Right forelimb (tissue), 1 donor: Measurements from ENCODE around the gene SLC17A4.

Experiments
- DNase-seq: peaks from one replicate; pipeline ENCODE4 v3.0.0-alpha.2; 2018

SLC17A4 gene

GRCh38 chr6:25750906-25751305 lies 3.6 kb upstream of the SLC17A4 start:
- no peak for DNase-seq

GRCh38 chr6:25753079-25753478 lies 1.5 kb upstream of the SLC17A4 start:
- DNase-seq: no peak

- no peak for DNase-seq
These were observed 941 bp downstream of the SLC17A4 start for GRCh38 chr6:25755483-25755882.

GRCh38 chr6:25756382-25757363 lies 2.1 kb downstream of the SLC17A4 start:
- no peak for DNase-seq

- DNase-seq: no peak
These were observed 3.5 kb downstream of the SLC17A4 start for GRCh38 chr6:25757936-25758642.

- DNase-seq: no peak
These were observed 10.1 kb downstream of the SLC17A4 start for GRCh38 chr6:25764611-25765010.

- DNase-seq: no peak
These were observed 14.0 kb downstream of the SLC17A4 start for GRCh38 chr6:25768566-25768965.

- DNase-seq: no peak
These were observed 15.4 kb downstream of the SLC17A4 start for GRCh38 chr6:25769983-25770382.

GRCh38 chr6:25774120-25774715 lies 19.7 kb downstream of the SLC17A4 start:
- no peak for DNase-seq

- no peak for DNase-seq
These were observed 22.5 kb downstream of the SLC17A4 start for GRCh38 chr6:25777031-25777430.

GRCh38 chr6:25777856-25778649 lies 23.5 kb downstream of the SLC17A4 start:
- DNase-seq: no peak

GRCh38 chr6:25781134-25781533 lies 26.6 kb downstream of the SLC17A4 start:
- no peak for DNase-seq

GRCh38 chr6:25787428-25787827 lies 32.9 kb downstream of the SLC17A4 start:
- DNase-seq: no peak

GRCh38 chr6:25788305-25788922 lies 33.9 kb downstream of the SLC17A4 start:
- DNase-seq: no peak

GRCh38 chr6:25789475-25789874 lies 34.9 kb downstream of the SLC17A4 start:
- DNase-seq: no peak

GRCh38 chr6:25792016-25792415 lies 37.5 kb downstream of the SLC17A4 start:
- no peak for DNase-seq

GRCh38 chr6:25793970-25794369 lies 39.4 kb downstream of the SLC17A4 start:
- no peak for DNase-seq

- DNase-seq: no peak
These were observed 40.2 kb downstream of the SLC17A4 start for GRCh38 chr6:25794784-25795183.

GRCh38 chr6:25801436-25801835 lies 46.9 kb downstream of the SLC17A4 start:
- no peak for DNase-seq

- no peak for DNase-seq
These were observed 50.3 kb downstream of the SLC17A4 start for GRCh38 chr6:25804804-25805203.

- DNase-seq: no peak
These were observed 60.7 kb downstream of the SLC17A4 start for GRCh38 chr6:25815194-25815593.

GRCh38 chr6:25816252-25816651 lies 61.7 kb downstream of the SLC17A4 start:
- no peak for DNase-seq
